ENCODE data around the gene LRRC47.
A peak's percentile ranks its signal among the peaks of the same experiment; 100 is the strongest.

Gene LRRC47

DNA sequence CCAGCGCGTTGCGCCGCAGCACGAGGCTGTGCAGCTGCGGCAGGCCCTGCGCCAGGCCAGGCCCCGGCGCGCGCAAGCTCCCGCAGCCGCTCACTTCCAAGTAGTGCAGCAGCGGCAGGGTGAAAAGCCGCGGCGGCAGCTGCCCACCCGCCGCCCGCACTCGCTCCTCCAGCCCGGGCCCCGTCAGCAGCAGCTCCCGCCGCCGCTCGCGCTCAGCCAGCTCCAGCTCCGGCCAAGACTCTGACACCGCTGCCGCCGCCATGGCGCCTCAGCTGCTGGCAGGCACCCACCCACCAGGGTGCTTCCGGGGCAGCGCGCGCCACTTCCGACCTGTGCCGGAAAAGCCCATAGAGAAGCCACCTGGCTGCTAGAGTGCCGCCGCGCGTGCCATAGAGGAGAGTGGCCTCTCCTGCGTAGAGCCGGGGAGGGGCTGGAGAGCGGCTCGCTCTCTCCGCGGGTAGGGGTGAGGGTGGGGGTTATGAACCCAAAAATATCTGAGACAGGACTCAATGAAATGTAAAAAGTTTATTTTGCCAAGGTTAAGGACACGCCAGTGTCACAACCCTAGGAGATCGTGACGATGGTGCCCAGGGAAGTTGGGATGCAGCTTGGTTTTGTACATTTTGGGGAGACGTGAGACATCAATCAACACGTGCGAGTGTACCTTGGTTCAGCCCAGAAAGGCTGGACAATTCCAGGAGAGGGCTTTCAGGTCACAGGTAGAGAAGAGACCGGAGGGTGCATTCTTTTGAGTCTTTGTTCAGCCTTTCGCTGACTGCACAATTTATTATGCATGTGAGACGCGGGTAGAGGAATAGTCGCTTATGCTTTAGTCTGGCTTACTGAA, at the start of gene LRRC47:
Gene LRRC47, minus strand, starts transcription at position 284 of the 847 bp plus-strand sequence. Its CDS starts 22 bp downstream, at position 262.
- peaks cover 53% of the 10 kb centered on the region for H3K4me1 Mint-ChIP-seq
- H3K4me3 Mint-ChIP-seq = peak within 1 kb of the TSS; percentile 88 to 89
- peak; percentile 90 to 94 for DNase-seq
- H3K27me3 Mint-ChIP-seq = peaks cover 20% of the 10 kb centered on the region
- no peaks in the 10 kb centered on the region for H3K9me3 Mint-ChIP-seq
- peak within 1 kb of the TSS; percentile 95 to 96 for H3K27ac Mint-ChIP-seq
- peak; percentile 100 for ATAC-seq

- ATAC-seq = no peak
- H3K27me3 Mint-ChIP-seq = no peaks in the 10 kb centered on the region
- no peak overlapping the region for H3K27ac Mint-ChIP-seq
- no peak overlapping the region for H3K4me3 Mint-ChIP-seq
- no peak for DNase-seq
- no peaks in the 10 kb centered on the region for H3K9me3 Mint-ChIP-seq
- no peaks in the 10 kb centered on the region for H3K4me1 Mint-ChIP-seq
Measured at GRCh38 chr1:3842912-3843311, 46.6 kb upstream of the LRRC47 start.

GRCh38 chr1:3841491-3841890, 45.2 kb upstream of the LRRC47 start:
- DNase-seq (no peak), ATAC-seq (no peak)
- Mint-ChIP-seq H3K4me1 (no peaks in the 10 kb centered on the region), H3K27ac (peak overlapping the region in 1 of 2 donors; percentile 66), H3K27me3 (no peaks in the 10 kb centered on the region), H3K9me3 (peaks cover 5% of the 10 kb centered on the region in 2 donors), H3K4me3 (no peak overlapping the region)

DNA sequence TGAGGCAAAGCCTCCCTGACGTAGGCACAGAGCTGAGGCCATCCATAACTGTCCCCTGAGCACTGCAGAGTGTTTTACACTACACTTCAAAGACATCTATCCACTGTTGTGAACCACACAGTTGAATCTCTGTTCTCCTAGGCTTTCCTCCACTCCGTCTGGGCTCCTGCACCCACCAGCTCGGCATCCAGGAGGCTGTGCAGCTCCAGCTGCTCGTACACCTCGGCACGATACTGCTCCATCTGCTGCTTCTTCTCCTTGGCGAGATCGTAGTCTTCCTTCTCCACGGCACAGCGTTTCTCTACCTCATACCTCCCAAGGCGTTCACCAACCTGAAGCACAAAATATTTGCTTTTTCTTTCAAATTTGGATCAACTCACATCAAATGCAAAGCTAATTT, 42.5 kb upstream of the LRRC47 start:
- Mint-ChIP-seq H3K4me3 (no peak overlapping the region), H3K4me1 (no peaks in the 10 kb centered on the region), H3K27ac (no peak overlapping the region), H3K27me3 (no peaks in the 10 kb centered on the region), H3K9me3 (peaks cover 5% of the 10 kb centered on the region in 2 donors)
- ATAC-seq (no peak), DNase-seq (no peak)

GRCh38 chr1:3837685-3838084, 41.4 kb upstream of the LRRC47 start:
- ATAC-seq = no peak
- H3K27me3 Mint-ChIP-seq = no peaks in the 10 kb centered on the region
- no peak overlapping the region for H3K4me3 Mint-ChIP-seq
- no peak for DNase-seq
- H3K4me1 Mint-ChIP-seq = no peaks in the 10 kb centered on the region
- H3K27ac Mint-ChIP-seq = no peak overlapping the region
- H3K9me3 Mint-ChIP-seq = peaks cover 5% of the 10 kb centered on the region in 2 donors

DNA sequence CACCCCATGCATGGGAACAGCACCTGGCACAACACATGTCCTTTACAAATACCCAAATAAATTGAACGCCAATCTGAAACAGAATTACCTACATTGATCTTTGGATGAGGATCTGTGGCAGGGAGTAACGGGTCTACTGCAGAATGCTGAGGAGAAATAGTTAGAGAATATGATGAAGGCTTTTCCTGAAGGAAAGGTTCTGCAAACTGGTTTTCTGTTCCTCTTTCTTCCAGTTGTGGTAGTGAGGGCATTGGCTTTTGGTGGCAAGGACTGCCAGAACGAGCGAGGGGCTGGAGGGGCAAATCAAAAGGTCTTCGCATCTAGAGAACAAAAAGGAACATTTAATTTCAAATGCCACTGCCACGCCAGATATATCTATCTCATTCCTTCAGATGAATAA, 40.9 kb upstream of the LRRC47 start:
- no peak for ATAC-seq
- no peaks in the 10 kb centered on the region for H3K4me1 Mint-ChIP-seq
- H3K27ac Mint-ChIP-seq = no peak overlapping the region
- H3K27me3 Mint-ChIP-seq = no peaks in the 10 kb centered on the region
- no peak overlapping the region for H3K4me3 Mint-ChIP-seq
- H3K9me3 Mint-ChIP-seq = peaks cover 5% of the 10 kb centered on the region in 2 donors
- no peak for DNase-seq

GRCh38 chr1:3836421-3836820, 40.1 kb upstream of the LRRC47 start:
- no peak for ATAC-seq

GRCh38 chr1:3834701-3835100, 38.4 kb upstream of the LRRC47 start:
- DNase-seq = no peak
- Mint-ChIP-seq H3K9me3 (peaks cover 5% of the 10 kb centered on the region in 2 donors), H3K27me3 (no peaks in the 10 kb centered on the region), H3K27ac (no peak overlapping the region), H3K4me3 (no peak overlapping the region), H3K4me1 (no peaks in the 10 kb centered on the region)
- no peak for ATAC-seq

More at GRCh38 chr1:3836421-3836820, 40.1 kb upstream of the LRRC47 start:
- no peak overlapping the region for H3K27ac Mint-ChIP-seq
- peaks cover 5% of the 10 kb centered on the region in 2 donors for H3K9me3 Mint-ChIP-seq
- no peak for DNase-seq
- no peak overlapping the region for H3K4me3 Mint-ChIP-seq
- H3K27me3 Mint-ChIP-seq = no peaks in the 10 kb centered on the region
- H3K4me1 Mint-ChIP-seq = no peaks in the 10 kb centered on the region

DNA sequence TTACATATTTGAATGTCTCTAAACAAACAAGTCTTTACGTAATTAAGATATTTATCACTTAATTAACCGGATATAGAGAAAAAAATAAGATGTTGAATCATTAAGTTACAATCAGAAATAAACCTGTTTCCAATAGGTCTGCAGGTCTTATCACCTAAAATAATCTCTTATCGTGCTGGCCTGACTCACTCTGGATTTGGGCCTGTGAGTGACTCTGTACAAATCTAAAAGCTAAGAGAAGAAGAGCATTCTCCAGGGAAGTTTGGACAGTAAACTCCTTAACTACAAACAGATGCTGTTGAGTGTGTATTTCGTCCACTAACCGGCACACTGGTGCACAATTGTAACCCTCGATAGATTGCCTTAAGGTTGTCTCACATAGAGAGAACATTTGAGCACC, 35.4 kb upstream of the LRRC47 start:
- Mint-ChIP-seq H3K4me1 (no peaks in the 10 kb centered on the region), H3K27me3 (no peaks in the 10 kb centered on the region), H3K4me3 (no peak overlapping the region), H3K27ac (no peak overlapping the region), H3K9me3 (no peaks in the 10 kb centered on the region)
- ATAC-seq (no peak), DNase-seq (no peak)

- no peak for ATAC-seq
- no peak for DNase-seq
- Mint-ChIP-seq H3K4me1 (no peaks in the 10 kb centered on the region), H3K27me3 (no peaks in the 10 kb centered on the region), H3K9me3 (no peaks in the 10 kb centered on the region), H3K4me3 (no peak overlapping the region), H3K27ac (peak overlapping the region in 1 of 2 donors; percentile 75)
Measured at GRCh38 chr1:3828391-3828790, 32.1 kb upstream of the LRRC47 start.

DNA sequence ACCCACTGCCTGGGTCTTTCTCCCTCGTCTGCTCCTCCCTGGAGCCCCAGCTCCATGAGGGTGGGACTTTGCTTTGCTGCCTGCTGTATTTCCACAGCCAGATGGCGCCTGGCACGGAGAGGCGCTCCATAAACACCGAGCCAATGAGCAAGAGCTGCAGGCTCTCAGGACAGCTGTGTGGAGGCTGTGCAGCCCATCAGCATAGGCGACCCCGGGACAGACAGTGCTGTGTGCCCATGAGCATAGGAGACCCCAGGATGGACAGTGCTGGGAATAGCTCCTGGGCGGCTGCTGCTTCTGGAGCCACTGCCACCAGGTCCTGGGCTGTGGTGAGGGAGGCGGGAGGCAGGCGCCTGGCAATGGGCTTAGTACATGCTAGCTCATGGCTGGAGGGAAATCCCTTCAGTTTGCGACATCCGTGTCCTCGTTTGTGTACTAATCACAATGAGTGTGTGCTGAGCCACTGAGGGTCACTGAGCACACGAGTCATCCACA, 31.6 kb upstream of the LRRC47 start:
- no peaks in the 10 kb centered on the region for H3K4me1 Mint-ChIP-seq
- H3K4me3 Mint-ChIP-seq = no peak overlapping the region
- DNase-seq (no peak), ATAC-seq (no peak)
- H3K27me3 Mint-ChIP-seq = no peaks in the 10 kb centered on the region
- H3K9me3 Mint-ChIP-seq = no peaks in the 10 kb centered on the region
- H3K27ac Mint-ChIP-seq = peak overlapping the region in 1 of 2 donors; percentile 75

- Mint-ChIP-seq H3K4me1 (no peaks in the 10 kb centered on the region), H3K4me3 (no peak overlapping the region), H3K9me3 (no peaks in the 10 kb centered on the region), H3K27me3 (no peaks in the 10 kb centered on the region), H3K27ac (no peak overlapping the region)
- ATAC-seq (no peak), DNase-seq (no peak)
Measured at GRCh38 chr1:3825356-3825755, 29.1 kb upstream of the LRRC47 start.

DNA sequence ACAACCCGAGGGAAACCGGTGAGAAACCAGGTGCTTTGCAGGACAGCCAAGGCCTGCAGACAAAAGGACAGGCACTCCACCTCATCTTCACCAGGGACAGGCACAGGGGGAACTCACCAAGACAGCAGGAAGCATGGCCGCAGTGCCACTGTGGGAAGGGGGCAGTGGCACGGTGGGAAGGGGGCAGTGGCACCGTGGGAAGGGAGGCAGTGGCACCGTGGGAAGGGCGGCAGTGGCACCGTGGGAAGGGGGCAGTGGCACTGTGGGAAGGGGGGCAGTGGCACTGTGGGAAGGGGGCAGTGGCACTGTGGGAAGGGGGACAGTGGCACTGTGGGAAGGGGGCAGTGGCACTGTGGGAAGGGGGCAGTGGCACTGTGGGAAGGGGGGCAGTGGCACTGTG, 28.4 kb upstream of the LRRC47 start:
- DNase-seq (no peak), ATAC-seq (no peak)
- Mint-ChIP-seq H3K27me3 (no peaks in the 10 kb centered on the region), H3K4me1 (no peaks in the 10 kb centered on the region), H3K9me3 (no peaks in the 10 kb centered on the region), H3K4me3 (no peak overlapping the region), H3K27ac (no peak overlapping the region)

GRCh38 chr1:3822421-3822820, 26.1 kb upstream of the LRRC47 start:
- H3K9me3 Mint-ChIP-seq = no peaks in the 10 kb centered on the region
- H3K27ac Mint-ChIP-seq = no peak overlapping the region
- DNase-seq (no peak), ATAC-seq (no peak)
- H3K4me1 Mint-ChIP-seq = no peaks in the 10 kb centered on the region
- no peak overlapping the region for H3K4me3 Mint-ChIP-seq
- no peaks in the 10 kb centered on the region for H3K27me3 Mint-ChIP-seq

- Mint-ChIP-seq H3K4me3 (no peak overlapping the region), H3K9me3 (no peaks in the 10 kb centered on the region)
Measured at GRCh38 chr1:3821908-3822307, 25.6 kb upstream of the LRRC47 start.

GRCh38 chr1:3821447-3821846, 25.1 kb upstream of the LRRC47 start:
- no peak overlapping the region for H3K4me3 Mint-ChIP-seq
- H3K27me3 Mint-ChIP-seq = no peaks in the 10 kb centered on the region
- H3K27ac Mint-ChIP-seq = peak overlapping the region in 1 of 2 donors; percentile 69
- ATAC-seq = no peak
- no peaks in the 10 kb centered on the region for H3K4me1 Mint-ChIP-seq
- H3K9me3 Mint-ChIP-seq = no peaks in the 10 kb centered on the region
- no peak for DNase-seq

More at GRCh38 chr1:3821908-3822307, 25.6 kb upstream of the LRRC47 start:
- Mint-ChIP-seq H3K4me1 (no peaks in the 10 kb centered on the region), H3K27ac (no peak overlapping the region), H3K27me3 (no peaks in the 10 kb centered on the region)
- no peak for ATAC-seq
- no peak for DNase-seq

Measured in stimulated activated naive CD8-positive, alpha-beta T cell treated with anti-CD3 and anti-CD28 coated beads, Interleukin-15, amount 100 ng/mL, for 72 hours (primary cell).